Esophagus muscularis mucosa (tissue), 4 donors: ENCODE measurements around the gene NUP62.

Experiments used
- CTCF ChIP-seq, 3 experiments: fragments of 200-600 bp in 2 of 3; fragments of 450-650 bp in 1 of 3; sonication (generic) in 2 of 3; IDR thresholded peaks; one replicate each; pipeline ENCODE4 v1.5.1; 2017 to 2019; ENCODE audit warnings: antibody characterized with exemption in 3 of 3, mild to moderate bottlenecking in 2 of 3, moderate library complexity in 1 of 3
- EP300 ChIP-seq: sonication (generic); formaldehyde crosslinking; IDR thresholded peaks from one replicate; pipeline ENCODE4 v1.6.1; 2017; ENCODE audit warnings: antibody characterized with exemption
- POLR2A ChIP-seq: fragments of 450-650 bp; IDR thresholded peaks from one replicate; pipeline ENCODE4 v1.6.1; 2017; ENCODE audit warnings: antibody characterized with exemption, moderate library complexity, mild to moderate bottlenecking, low read depth
- POLR2AphosphoS5 ChIP-seq, 2 donors: sonication (generic); formaldehyde crosslinking; IDR thresholded peaks; one replicate each; pipeline ENCODE4 v1.6.1; 2017; ENCODE audit warnings: antibody characterized with exemption in 2 of 2

- TF ChIP-seq CTCF (IDR thresholded peaks at IDR 0.05) (no peak), POLR2A (no peak), EP300 (no peak), POLR2AphosphoS5 (IDR thresholded peaks at IDR 0.05) (no peak)
These were observed 65.9 kb downstream of the NUP62 start for GRCh38 chr19:49863254-49863934.
